ENCODE results near the gene KDM6A. TPM values are rescaled to one million over a fixed set of nuclear protein-coding genes. Genes with fewer than 3 reads are reported as not detected.

The KDM6A gene
- total RNA-seq, 1 donor, result 20.3 TPM

- DNase-seq (ENCODE audit: insufficient read length, low spot score, missing footprints), result no peak
- Histone ChIP-seq H3K27me3 (ENCODE audit: insufficient read depth, low read length) (no peaks in the 10 kb centered on the region), H3K9me3 (ENCODE audit: low read depth, low read length) (no peaks in the 10 kb centered on the region), H3K4me1 (ENCODE audit: insufficient read depth, low read length) (peaks cover 4% of the 10 kb centered on the region), H4K20me1 (ENCODE audit: insufficient read depth, low read length) (peaks cover 54% of the 10 kb centered on the region), H3K79me2 (ENCODE audit: insufficient read depth, low read length) (peaks cover 98% of the 10 kb centered on the region), H3K27ac (ENCODE audit: low read depth, low read length) (no peak overlapping the region), H3K36me3 (ENCODE audit: insufficient read depth, low read length) (peaks cover 3% of the 10 kb centered on the region), H3K4me3 (ENCODE audit: insufficient read depth, low read length) (no peak overlapping the region), H3K4me2 (ENCODE audit: insufficient read depth, low read length) (no peak overlapping the region), H2AFZ (ENCODE audit: low read length) (no peak overlapping the region)
- no peak for TF ChIP-seq CTCF (IDR thresholded peaks at IDR 0.05; ENCODE audit: extremely low read depth, low read depth, low read length)
Measured at GRCh38 chrX:44878780-44879179, 5.8 kb downstream of the KDM6A start.

- no peak overlapping the region for H3K27ac ChIP-seq (ENCODE audit: low read depth, low read length)
- H2AFZ ChIP-seq (ENCODE audit: low read length), result no peak overlapping the region
- H3K4me3 ChIP-seq (ENCODE audit: insufficient read depth, low read length), result no peak overlapping the region
- no peaks in the 10 kb centered on the region for H3K9me3 ChIP-seq (ENCODE audit: low read depth, low read length)
- H4K20me1 ChIP-seq (ENCODE audit: insufficient read depth, low read length), result peaks cover 58% of the 10 kb centered on the region
- peaks cover 3% of the 10 kb centered on the region for H3K36me3 ChIP-seq (ENCODE audit: insufficient read depth, low read length)
- H3K27me3 ChIP-seq (ENCODE audit: insufficient read depth, low read length), result no peaks in the 10 kb centered on the region
- H3K4me1 ChIP-seq (ENCODE audit: insufficient read depth, low read length), result no peaks in the 10 kb centered on the region
- TF ChIP-seq CTCF (IDR thresholded peaks at IDR 0.05; ENCODE audit: extremely low read depth, low read depth, low read length), result no peak
- peaks cover 97% of the 10 kb centered on the region for H3K79me2 ChIP-seq (ENCODE audit: insufficient read depth, low read length)
- no peak overlapping the region for H3K4me2 ChIP-seq (ENCODE audit: insufficient read depth, low read length)
- no peak for DNase-seq (ENCODE audit: insufficient read length, low spot score, missing footprints)
Measured at GRCh38 chrX:44881549-44881948, 8.6 kb downstream of the KDM6A start.

- Histone ChIP-seq H3K9me3 (ENCODE audit: low read depth, low read length) (no peaks in the 10 kb centered on the region), H3K36me3 (ENCODE audit: insufficient read depth, low read length) (no peaks in the 10 kb centered on the region), H4K20me1 (ENCODE audit: insufficient read depth, low read length) (peaks cover 57% of the 10 kb centered on the region), H3K4me3 (ENCODE audit: insufficient read depth, low read length) (no peak overlapping the region), H3K4me2 (ENCODE audit: insufficient read depth, low read length) (no peak overlapping the region), H3K27ac (ENCODE audit: low read depth, low read length) (no peak overlapping the region), H3K79me2 (ENCODE audit: insufficient read depth, low read length) (peaks cover 97% of the 10 kb centered on the region), H3K4me1 (ENCODE audit: insufficient read depth, low read length) (no peaks in the 10 kb centered on the region), H3K27me3 (ENCODE audit: insufficient read depth, low read length) (no peaks in the 10 kb centered on the region), H2AFZ (ENCODE audit: low read length) (no peak overlapping the region)
- DNase-seq (ENCODE audit: insufficient read length, low spot score, missing footprints), result no peak
- no peak for TF ChIP-seq CTCF (IDR thresholded peaks at IDR 0.05; ENCODE audit: extremely low read depth, low read depth, low read length)
Measured at GRCh38 chrX:44882635-44883034, 9.6 kb downstream of the KDM6A start.

GRCh38 chrX:44884944-44885343 is 12.0 kb downstream of the KDM6A start:
- peaks cover 64% of the 10 kb centered on the region for H4K20me1 ChIP-seq (ENCODE audit: insufficient read depth, low read length)
- no peak for TF ChIP-seq CTCF (IDR thresholded peaks at IDR 0.05; ENCODE audit: extremely low read depth, low read depth, low read length)
- H3K9me3 ChIP-seq (ENCODE audit: low read depth, low read length), result no peaks in the 10 kb centered on the region
- DNase-seq (ENCODE audit: insufficient read length, low spot score, missing footprints), result no peak
- H3K4me1 ChIP-seq (ENCODE audit: insufficient read depth, low read length), result no peaks in the 10 kb centered on the region
- no peaks in the 10 kb centered on the region for H3K27me3 ChIP-seq (ENCODE audit: insufficient read depth, low read length)
- H3K79me2 ChIP-seq (ENCODE audit: insufficient read depth, low read length), result peaks cover 98% of the 10 kb centered on the region
- no peaks in the 10 kb centered on the region for H3K36me3 ChIP-seq (ENCODE audit: insufficient read depth, low read length)
- H2AFZ ChIP-seq (ENCODE audit: low read length), result no peak overlapping the region
- H3K27ac ChIP-seq (ENCODE audit: low read depth, low read length), result no peak overlapping the region
- no peak overlapping the region for H3K4me2 ChIP-seq (ENCODE audit: insufficient read depth, low read length)
- H3K4me3 ChIP-seq (ENCODE audit: insufficient read depth, low read length), result no peak overlapping the region
